ENCODE data around the gene SORCS1. TPM values are rescaled to one million over a fixed set of nuclear protein-coding genes. Genes with fewer than 3 reads are reported as not detected.

SORCS1 gene
- total RNA-seq, 1 experiment from 2014 or later = not detected

DNA sequence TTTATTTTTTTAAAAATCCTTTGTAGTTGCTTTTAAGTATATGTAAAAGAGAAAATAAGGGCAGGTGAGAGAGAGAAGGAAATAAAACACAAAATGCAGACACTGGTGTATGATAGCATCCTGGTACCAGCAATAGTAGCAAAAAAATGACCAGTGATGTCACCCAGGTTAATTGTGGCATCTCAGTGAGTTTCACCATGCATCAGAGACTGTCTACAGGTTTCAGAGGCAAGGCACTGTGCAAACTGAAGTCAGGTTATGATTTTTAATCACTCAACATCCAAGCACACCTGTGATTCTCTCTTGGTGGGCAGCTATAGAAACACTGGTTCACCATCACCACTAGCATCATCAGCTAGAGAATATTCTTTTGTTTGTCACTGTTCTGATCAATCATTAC, 509.3 kb downstream of the SORCS1 start:
- Histone ChIP-seq H3K4me1 (ENCODE audit: control insufficient read depth in 1 of 2, insufficient read depth in 2 of 2, low read length in 2 of 2) (no peaks in the 10 kb centered on the region), H3K27ac (ENCODE audit: low read depth, low read length) (no peak overlapping the region), H3K9me2 (ENCODE audit: insufficient read depth) (no peaks in the 10 kb centered on the region), H3K9ac (ENCODE audit: low read length) (no peak overlapping the region), H3K4me2 (ENCODE audit: low read length) (no peak overlapping the region), H3K9me3 (ENCODE audit: control insufficient read depth in 1 of 2, insufficient read depth in 1 of 2, low read depth in 1 of 2, low read length in 2 of 2) (peaks cover 29 to 37% of the 10 kb centered on the region in 2 experiments; a peak in 2 of 4 replicates), H4K20me1 (ENCODE audit: insufficient read depth) (no peaks in the 10 kb centered on the region), H3K27me3 (ENCODE audit: insufficient read depth, low read length) (no peaks in the 10 kb centered on the region), H3K36me3 (ENCODE audit: control insufficient read depth in 1 of 2, insufficient read depth in 2 of 2, low read length in 2 of 2) (no peaks in the 10 kb centered on the region), H3K4me3 (replicated peaks in 1 of 2; ENCODE audit: low read depth in 1 of 2, low read length in 2 of 2) (no peak overlapping the region), H3K79me2 (ENCODE audit: insufficient read depth, low read length) (no peaks in the 10 kb centered on the region), H2AFZ (ENCODE audit: low read depth, low read length, poor library complexity, severe bottlenecking) (no peak overlapping the region)
- CTCF ChIA-PET = no interaction called here
- intact Hi-C loops (cut with micrococcal nuclease) = no loop called here
- POLR2A ChIA-PET = no interaction called here
- no peak for DNase-seq (ENCODE audit: low read depth, low spot score)
- TF ChIP-seq ELF1 (IDR thresholded peaks at IDR 0.05; ENCODE audit: borderline replicate concordance, low read depth) (no peak), RAD21 (IDR thresholded peaks at IDR 0.05; ENCODE audit: low read depth) (no peak), ZFX (IDR thresholded peaks at IDR 0.05) (no peak), REST (IDR thresholded peaks at IDR 0.05; ENCODE audit: low read depth) (no peak), CEBPB (IDR thresholded peaks at IDR 0.05; ENCODE audit: low read depth) (no peak), YY1 (IDR thresholded peaks at IDR 0.05; ENCODE audit: extremely low read depth, insufficient replicate concordance, low read depth, low read length) (no peak), CTCF (IDR thresholded peaks at IDR 0.05 in 2 of 3, conservative IDR thresholded peaks at IDR 0.05 in 1 of 3; ENCODE audit: borderline replicate concordance in 1 of 3, insufficient read depth in 1 of 3, low read depth in 2 of 3, low read length in 2 of 3) (no peak), SP1 (IDR thresholded peaks at IDR 0.05; ENCODE audit: low read depth) (no peak), EZH2 (IDR thresholded peaks at IDR 0.05) (no peak), EZH2phosphoT487 (IDR thresholded peaks at IDR 0.05; ENCODE audit: borderline replicate concordance) (no peak), SRF (IDR thresholded peaks at IDR 0.05; ENCODE audit: low read depth) (no peak), SIN3A (IDR thresholded peaks at IDR 0.05; ENCODE audit: low read depth) (no peak), POLR2A (IDR thresholded peaks at IDR 0.05; ENCODE audit: borderline replicate concordance, extremely low read depth, insufficient read depth, insufficient read length) (no peak), FOSL1 (IDR thresholded peaks at IDR 0.05; ENCODE audit: low read depth) (no peak), MAX (IDR thresholded peaks at IDR 0.05) (no peak), JUND (IDR thresholded peaks at IDR 0.05) (no peak), ZBTB33 (IDR thresholded peaks at IDR 0.05; ENCODE audit: extremely low read depth, insufficient replicate concordance, low read length) (no peak), CBX3 (IDR thresholded peaks at IDR 0.05; ENCODE audit: low read depth) (no peak), TCF7L2 (IDR thresholded peaks at IDR 0.05; ENCODE audit: borderline replicate concordance, extremely low read depth, insufficient read depth, insufficient read length) (no peak)
- TF ChIP-seq, protein P1, sequence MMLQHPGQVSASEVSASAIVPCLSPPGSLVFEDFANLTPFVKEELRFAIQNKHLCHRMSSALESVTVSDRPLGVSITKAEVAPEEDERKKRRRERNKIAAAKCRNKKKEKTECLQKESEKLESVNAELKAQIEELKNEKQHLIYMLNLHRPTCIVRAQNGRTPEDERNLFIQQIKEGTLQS (IDR thresholded peaks at IDR 0.05) = no peak
- RAD21 ChIA-PET (ENCODE audit: low non-redundant PET in 1 of 2, low total read pairs in 2 of 2, uncharacterized antibody in 2 of 2, unreplicated experiment in 2 of 2) = no interaction called here
- ATAC-seq = no peak
- no TSS peak for BruUV-seq (replicated peaks)

Measured in HCT116 (cell line).